A673 (cell line): ENCODE results near the gene OGDHL. TPM values are rescaled to one million over a fixed set of nuclear protein-coding genes. Genes with fewer than 3 reads are reported as not detected.

Source experiments
- BruUV-seq: library from RNA; stranded (reverse); fragments of 400-500 nt; replicated peaks from 2 replicates; lab custom pipeline; 2021; lab: Mats Ljungman, UMichigan
- CTCF ChIA-PET: fragments of 300-600 bp; sonication (Branson Sonifier 250); formaldehyde crosslinking; loops from one replicate; lab custom pipeline; 2022; ENCODE audit warnings: antibody characterized with exemption; lab: Charles Lee
- POLR2A ChIA-PET: fragments of 300-600 bp; sonication (Branson Sonifier 250); formaldehyde crosslinking; loops from one replicate; lab custom pipeline; 2022; ENCODE audit warnings: antibody characterized with exemption; ENCODE audit not compliant: low non-redundant PET; lab: Charles Lee
- DNase-seq: peaks from one replicate; pipeline ENCODE4 v3.0.0-alpha.2; 2015; ENCODE audit warnings: low spot score
- H3K27ac ChIP-seq: fragments of 200-600 bp; sonication (generic); 2 replicates; pipeline ENCODE4 v1.5.1; 2016; ENCODE audit warnings: mixed run types, low read depth, mild to moderate bottlenecking, mixed read lengths, antibody characterized with exemption, low read length; ENCODE audit not compliant: poor library complexity, severe bottlenecking
- H3K27me3 ChIP-seq: fragments of 200-600 bp; sonication (generic); replicated peaks from 2 replicates; pipeline ENCODE4 v1.6.1; 2017; ENCODE audit warnings: mixed run types, low read depth, mild to moderate bottlenecking, mixed read lengths, antibody characterized with exemption, low read length; ENCODE audit not compliant: insufficient read depth, poor library complexity
- H3K36me3 ChIP-seq: fragments of 200-600 bp; sonication (generic); 2 replicates; pipeline ENCODE4 v1.6.1; 2016; ENCODE audit warnings: mixed run types, mild to moderate bottlenecking, mixed read lengths, antibody characterized with exemption, low read length; ENCODE audit not compliant: insufficient read depth, poor library complexity, severe bottlenecking
- H3K4me1 ChIP-seq: fragments of 200-600 bp; sonication (generic); 2 replicates; pipeline ENCODE4 v1.6.1; 2017; ENCODE audit warnings: mixed run types, mild to moderate bottlenecking, mixed read lengths, antibody characterized with exemption, low read length; ENCODE audit not compliant: insufficient read depth, poor library complexity, severe bottlenecking
- H3K4me3 ChIP-seq: fragments of 200-600 bp; sonication (generic); 2 replicates; pipeline ENCODE4 v1.5.1; 2016; ENCODE audit warnings: low read depth, mixed run types, mild to moderate bottlenecking, mixed read lengths, low read length; ENCODE audit not compliant: poor library complexity, severe bottlenecking
- H3K9me3 ChIP-seq: fragments of 200-600 bp; sonication (generic); 2 replicates; pipeline ENCODE4 v1.6.1; 2016; ENCODE audit warnings: mixed run types, low read depth, mild to moderate bottlenecking, mixed read lengths, antibody characterized with exemption, low read length; ENCODE audit not compliant: poor library complexity, severe bottlenecking
- EZH2 ChIP-seq: fragments of 200-600 bp; sonication (generic); IDR thresholded peaks from 2 replicates; pipeline ENCODE4 v1.6.1; 2017; ENCODE audit warnings: borderline replicate concordance, low read depth, mild to moderate bottlenecking, mixed read lengths, antibody characterized with exemption, low read length; ENCODE audit not compliant: poor library complexity, severe bottlenecking
- intact Hi-C: fragments of 100-400 bp; cut with micrococcal nuclease; formaldehyde crosslinking; loops from one replicate; pipeline ENCODE4 v1.10.0; 2022; ENCODE audit not compliant: unreplicated experiment
- total RNA-seq: library from RNA; stranded (reverse); gene quantifications from 2 replicates; pipeline ENCODE4 v1.2.3, GENCODE V29; 2021
- TF ChIP-seq, protein P1 (sequence below): fragments of 300-800, 200-600 bp; sonication (generic); conservative IDR thresholded peaks from 2 replicates; pipeline ENCODE4 v1.5.1; 2017; ENCODE audit warnings: low read depth, mild to moderate bottlenecking, antibody characterized with exemption, low read length, moderate library complexity, mixed read lengths

Gene OGDHL
- total RNA-seq, 1 experiment from 2014 or later = 1.6 TPM

GRCh38 chr10:49759787-49760551 lies 2.2 kb downstream of the OGDHL start:
- CTCF ChIA-PET = no interaction called here
- TF ChIP-seq, protein P1, sequence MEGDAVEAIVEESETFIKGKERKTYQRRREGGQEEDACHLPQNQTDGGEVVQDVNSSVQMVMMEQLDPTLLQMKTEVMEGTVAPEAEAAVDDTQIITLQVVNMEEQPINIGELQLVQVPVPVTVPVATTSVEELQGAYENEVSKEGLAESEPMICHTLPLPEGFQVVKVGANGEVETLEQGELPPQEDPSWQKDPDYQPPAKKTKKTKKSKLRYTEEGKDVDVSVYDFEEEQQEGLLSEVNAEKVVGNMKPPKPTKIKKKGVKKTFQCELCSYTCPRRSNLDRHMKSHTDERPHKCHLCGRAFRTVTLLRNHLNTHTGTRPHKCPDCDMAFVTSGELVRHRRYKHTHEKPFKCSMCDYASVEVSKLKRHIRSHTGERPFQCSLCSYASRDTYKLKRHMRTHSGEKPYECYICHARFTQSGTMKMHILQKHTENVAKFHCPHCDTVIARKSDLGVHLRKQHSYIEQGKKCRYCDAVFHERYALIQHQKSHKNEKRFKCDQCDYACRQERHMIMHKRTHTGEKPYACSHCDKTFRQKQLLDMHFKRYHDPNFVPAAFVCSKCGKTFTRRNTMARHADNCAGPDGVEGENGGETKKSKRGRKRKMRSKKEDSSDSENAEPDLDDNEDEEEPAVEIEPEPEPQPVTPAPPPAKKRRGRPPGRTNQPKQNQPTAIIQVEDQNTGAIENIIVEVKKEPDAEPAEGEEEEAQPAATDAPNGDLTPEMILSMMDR = no peak
- TF ChIP-seq EZH2 = no peak
- Histone ChIP-seq H3K4me3 (no peak overlapping the region), H3K36me3 (no peaks in the 10 kb centered on the region), H3K27me3 (peaks cover 10% of the 10 kb centered on the region), H3K4me1 (no peaks in the 10 kb centered on the region), H3K27ac (no peak overlapping the region), H3K9me3 (no peaks in the 10 kb centered on the region)
- POLR2A ChIA-PET = no interaction called here
- intact Hi-C loops = no loop called here
- no peak for DNase-seq
- BruUV-seq = no TSS peak

DNA sequence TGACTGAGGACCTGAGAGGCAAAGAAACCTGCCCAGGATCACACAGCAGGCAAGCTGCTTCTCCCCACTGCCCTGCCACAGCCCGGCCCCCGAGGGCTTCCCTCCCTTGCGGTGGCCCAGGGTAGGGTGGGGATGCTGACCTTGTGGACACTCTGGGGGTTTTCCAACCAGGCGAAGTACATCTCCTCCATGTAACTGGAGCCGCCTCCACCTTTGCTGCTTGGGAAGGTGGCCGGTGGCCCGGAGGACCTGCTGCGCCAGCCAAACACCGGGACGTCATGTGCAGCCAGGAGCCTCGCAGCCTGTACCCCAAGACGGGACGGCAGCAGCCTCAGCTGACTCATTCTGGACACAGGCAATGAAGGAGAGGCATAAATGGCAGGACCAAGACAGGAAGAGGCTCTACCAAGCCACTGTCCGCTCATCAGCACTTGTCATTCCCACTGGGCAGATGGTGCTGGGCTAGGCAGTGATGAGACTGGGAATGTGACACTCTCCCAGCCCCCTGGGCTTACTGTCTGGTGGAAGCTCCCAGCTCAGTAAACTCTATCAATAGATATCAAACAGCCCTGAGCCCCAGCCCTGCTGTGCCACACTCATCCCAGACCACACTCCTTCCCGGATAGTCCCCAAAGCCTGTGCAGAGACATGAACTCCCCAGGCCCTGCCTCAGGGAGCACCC lies 3.7 kb downstream of the OGDHL start:
- no peak overlapping the region for H3K4me3 ChIP-seq
- no peaks in the 10 kb centered on the region for H3K9me3 ChIP-seq
- ChIA-PET CTCF (no interaction called here), POLR2A (no interaction called here)
- no peak for DNase-seq
- no TSS peak for BruUV-seq
- H3K27ac ChIP-seq = no peak overlapping the region
- TF ChIP-seq, protein P1 = no peak
- TF ChIP-seq EZH2 = no peak
- H3K27me3 ChIP-seq = peaks cover 6% of the 10 kb centered on the region
- intact Hi-C loops = no loop called here
- H3K36me3 ChIP-seq = no peaks in the 10 kb centered on the region
- no peaks in the 10 kb centered on the region for H3K4me1 ChIP-seq

DNA sequence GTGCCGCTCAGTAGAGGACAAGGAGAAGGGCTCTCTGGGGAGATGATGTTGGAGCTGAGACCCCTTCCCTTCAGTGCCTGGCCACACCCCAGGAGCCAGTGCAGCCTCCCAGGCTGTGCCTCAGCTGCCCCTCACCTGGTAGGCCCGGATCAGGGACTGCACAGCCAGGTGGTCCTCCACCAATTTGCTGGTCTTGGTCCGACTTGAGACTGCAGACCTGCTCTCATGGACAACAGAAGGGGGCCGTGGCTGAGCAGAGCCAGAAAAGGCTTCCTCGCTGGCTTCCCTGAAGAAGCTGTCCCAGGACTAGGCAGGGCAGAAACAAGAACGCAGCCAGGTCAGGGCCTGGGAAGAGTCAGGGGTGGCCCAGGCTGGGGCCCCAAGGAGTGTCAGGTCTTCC lies 5.5 kb downstream of the OGDHL start:
- no peaks in the 10 kb centered on the region for H3K36me3 ChIP-seq
- no peak overlapping the region for H3K27ac ChIP-seq
- no peak for DNase-seq
- ChIA-PET POLR2A (no interaction called here), CTCF (no interaction called here)
- no peak for TF ChIP-seq EZH2
- TF ChIP-seq, protein P1 = no peak
- H3K4me3 ChIP-seq = no peak overlapping the region
- BruUV-seq = no TSS peak
- intact Hi-C loops = no loop called here
- no peaks in the 10 kb centered on the region for H3K4me1 ChIP-seq
- H3K27me3 ChIP-seq = no peaks in the 10 kb centered on the region
- H3K9me3 ChIP-seq = no peaks in the 10 kb centered on the region
